Peyer's patch (tissue), 4 donors: ENCODE measurements around the gene NOL4L. TPM values are rescaled to one million over a fixed set of nuclear protein-coding genes. Genes with fewer than 3 reads are reported as not detected.

ENCODE experiments used
- DNase-seq, 3 donors: peaks; one replicate each; pipeline ENCODE4 v3.0.0-alpha.2; 2017 to 2019
- H3K27ac ChIP-seq, 4 donors: fragments of 200-600 bp; sonication (generic); one replicate each; pipeline ENCODE4 v1.5.1; 2016 to 2019
- H3K27me3 ChIP-seq, 2 donors: fragments of 200-600 bp; sonication (generic); one replicate each; pipeline ENCODE4 v1.5.1; 2019
- H3K36me3 ChIP-seq, 3 donors: fragments of 200-600 bp; sonication (generic); one replicate each; pipeline ENCODE4 v1.5.1; 2016 to 2019
- H3K4me1 ChIP-seq, 4 donors: fragments of 200-600 bp; sonication (generic); one replicate each; pipeline ENCODE4 v1.5.1; 2016 to 2019
- H3K4me3 ChIP-seq, 4 donors: fragments of 200-600 bp; sonication (generic); 1 replicate in 3 of 4; 2 replicates in 1 of 4; pipeline ENCODE4 v1.5.1; 2016 to 2019; ENCODE audit warnings: mild to moderate bottlenecking in 1 of 4
- H3K9me3 ChIP-seq, 4 donors: fragments of 200-600 bp; sonication (generic); one replicate each; pipeline ENCODE4 v1.5.1; 2016 to 2019; ENCODE audit warnings: mild to moderate bottlenecking in 1 of 4
- CTCF ChIP-seq, 6 experiments: fragments of 450-650 bp in 4 of 6; fragments of 200-600 bp in 2 of 6; sonication (generic) in 1 of 6; IDR thresholded peaks; one replicate each; pipeline ENCODE4 v1.5.1; 2017 to 2019; ENCODE audit warnings: antibody characterized with exemption in 6 of 6, mild to moderate bottlenecking in 3 of 6, moderate library complexity in 1 of 6
- POLR2A ChIP-seq, 2 donors: fragments of 450-650 bp; IDR thresholded peaks; one replicate each; pipeline ENCODE4 v1.5.1; 2017; ENCODE audit warnings: antibody characterized with exemption in 2 of 2, mild to moderate bottlenecking in 2 of 2, moderate library complexity in 2 of 2
- total RNA-seq, 4 donors: library from RNA; depleted of rRNA; stranded (reverse); fragments of >200 nt; gene quantifications; one replicate each; pipeline ENCODE4 v1.1.0, GENCODE V29; 2016

NOL4L gene
- total RNA-seq, 4 donors from 2014 or later: 44.6 to 134 (median 109) TPM

- Histone ChIP-seq H3K27me3 (no peaks in the 10 kb centered on the region), H3K9me3 (no peaks in the 10 kb centered on the region), H3K36me3 (no peaks in the 10 kb centered on the region), H3K4me1 (peaks cover 0 to 4% (median 0%) of the 10 kb centered on the region in 4 donors), H3K27ac (no peak overlapping the region), H3K4me3 (no peak overlapping the region)
- no peak for TF ChIP-seq CTCF (IDR thresholded peaks at IDR 0.05)
- TF ChIP-seq POLR2A (IDR thresholded peaks at IDR 0.05): no peak
- no peak for DNase-seq
Measured at GRCh38 chr20:32562495-32562911, 22.6 kb downstream of the NOL4L start.

- TF ChIP-seq POLR2A (IDR thresholded peaks at IDR 0.05) (no peak), CTCF (IDR thresholded peaks at IDR 0.05) (no peak)
- no peak for DNase-seq
- no peaks in the 10 kb centered on the region for H3K27me3 ChIP-seq
- no peaks in the 10 kb centered on the region for H3K9me3 ChIP-seq
- H3K4me3 ChIP-seq: no peak overlapping the region
- no peaks in the 10 kb centered on the region for H3K36me3 ChIP-seq
- H3K4me1 ChIP-seq: peaks cover 0 to 4% (median 0%) of the 10 kb centered on the region in 4 donors
- no peak overlapping the region for H3K27ac ChIP-seq
Measured at GRCh38 chr20:32560989-32561830, 23.9 kb downstream of the NOL4L start.

- Histone ChIP-seq H3K9me3 (no peaks in the 10 kb centered on the region), H3K4me3 (no peak overlapping the region), H3K27me3 (no peaks in the 10 kb centered on the region), H3K4me1 (peaks cover 0 to 4% (median 0%) of the 10 kb centered on the region in 4 donors), H3K36me3 (no peaks in the 10 kb centered on the region), H3K27ac (no peak overlapping the region)
- DNase-seq: no peak
- TF ChIP-seq CTCF (IDR thresholded peaks at IDR 0.05): no peak
- TF ChIP-seq POLR2A (IDR thresholded peaks at IDR 0.05): no peak
Measured at GRCh38 chr20:32560482-32560988, 24.6 kb downstream of the NOL4L start.

- no peak for TF ChIP-seq POLR2A (IDR thresholded peaks at IDR 0.05)
- no peak for TF ChIP-seq CTCF (IDR thresholded peaks at IDR 0.05)
- H3K4me1 ChIP-seq: peaks cover 0 to 4% (median 0%) of the 10 kb centered on the region in 4 donors
- H3K27ac ChIP-seq: no peak overlapping the region
- H3K36me3 ChIP-seq: no peaks in the 10 kb centered on the region
- no peak overlapping the region for H3K4me3 ChIP-seq
- H3K27me3 ChIP-seq: no peaks in the 10 kb centered on the region
- no peak for DNase-seq
- H3K9me3 ChIP-seq: no peaks in the 10 kb centered on the region
Measured at GRCh38 chr20:32559753-32560380, 25.3 kb downstream of the NOL4L start.

- no peaks in the 10 kb centered on the region for H3K36me3 ChIP-seq
- no peak overlapping the region for H3K27ac ChIP-seq
- H3K9me3 ChIP-seq: no peaks in the 10 kb centered on the region
- TF ChIP-seq CTCF (IDR thresholded peaks at IDR 0.05) (no peak), POLR2A (IDR thresholded peaks at IDR 0.05) (no peak)
- no peak overlapping the region for H3K4me3 ChIP-seq
- DNase-seq: no peak
- no peaks in the 10 kb centered on the region for H3K27me3 ChIP-seq
- peaks cover 0 to 4% (median 0%) of the 10 kb centered on the region in 4 donors for H3K4me1 ChIP-seq
Measured at GRCh38 chr20:32559205-32559752, 25.9 kb downstream of the NOL4L start.
